ENCODE measurements around the gene S1PR2.
A peak's percentile ranks its signal among the peaks of the same experiment; 100 is the strongest.
"Not testable (repeated sequence)": the region's sequence is repeated elsewhere in the genome, so short reads cannot be mapped to it uniquely, and the experiment has no call there.

The S1PR2 gene

DNA sequence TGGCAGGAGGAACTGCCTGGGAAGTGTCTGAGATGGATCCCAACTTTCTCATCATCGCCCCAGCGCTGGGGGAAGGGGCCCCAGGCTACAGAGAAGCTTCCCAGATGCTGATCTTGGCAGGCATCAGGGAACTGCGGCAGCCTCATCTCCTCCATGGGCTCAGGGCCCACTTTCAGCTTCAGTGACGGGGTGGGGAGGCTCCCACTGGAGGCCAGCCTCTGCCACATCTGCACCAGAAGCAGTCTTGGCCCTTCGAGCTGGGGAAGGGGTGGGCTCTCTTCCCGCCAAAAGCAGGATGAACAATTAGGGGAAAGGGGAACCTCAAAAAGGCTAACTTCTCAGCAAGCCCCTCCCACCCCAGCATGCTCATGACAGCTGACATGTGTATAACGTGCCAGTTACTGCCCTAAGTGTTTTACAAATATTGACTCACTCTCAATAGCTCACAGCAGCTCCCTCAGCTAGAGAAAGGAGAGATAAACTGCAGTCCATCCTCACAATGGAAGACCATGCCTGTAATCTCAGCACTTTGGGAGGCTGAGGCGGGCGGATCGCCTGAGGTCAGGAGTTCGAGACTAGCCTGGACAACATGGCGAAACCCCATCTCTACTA is 7.1 kb upstream of the S1PR2 start:
- TF ChIP-seq, protein P1, sequence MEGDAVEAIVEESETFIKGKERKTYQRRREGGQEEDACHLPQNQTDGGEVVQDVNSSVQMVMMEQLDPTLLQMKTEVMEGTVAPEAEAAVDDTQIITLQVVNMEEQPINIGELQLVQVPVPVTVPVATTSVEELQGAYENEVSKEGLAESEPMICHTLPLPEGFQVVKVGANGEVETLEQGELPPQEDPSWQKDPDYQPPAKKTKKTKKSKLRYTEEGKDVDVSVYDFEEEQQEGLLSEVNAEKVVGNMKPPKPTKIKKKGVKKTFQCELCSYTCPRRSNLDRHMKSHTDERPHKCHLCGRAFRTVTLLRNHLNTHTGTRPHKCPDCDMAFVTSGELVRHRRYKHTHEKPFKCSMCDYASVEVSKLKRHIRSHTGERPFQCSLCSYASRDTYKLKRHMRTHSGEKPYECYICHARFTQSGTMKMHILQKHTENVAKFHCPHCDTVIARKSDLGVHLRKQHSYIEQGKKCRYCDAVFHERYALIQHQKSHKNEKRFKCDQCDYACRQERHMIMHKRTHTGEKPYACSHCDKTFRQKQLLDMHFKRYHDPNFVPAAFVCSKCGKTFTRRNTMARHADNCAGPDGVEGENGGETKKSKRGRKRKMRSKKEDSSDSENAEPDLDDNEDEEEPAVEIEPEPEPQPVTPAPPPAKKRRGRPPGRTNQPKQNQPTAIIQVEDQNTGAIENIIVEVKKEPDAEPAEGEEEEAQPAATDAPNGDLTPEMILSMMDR (IDR thresholded peaks at IDR 0.05; ENCODE audit: insufficient read depth, low read depth, low read length, missing control alignments): no peak
- H3K4me3 ChIP-seq (ENCODE audit: low read length): no peak overlapping the region
- peak; percentile 72 for DNase-seq (ENCODE audit: low read depth)

DNA sequence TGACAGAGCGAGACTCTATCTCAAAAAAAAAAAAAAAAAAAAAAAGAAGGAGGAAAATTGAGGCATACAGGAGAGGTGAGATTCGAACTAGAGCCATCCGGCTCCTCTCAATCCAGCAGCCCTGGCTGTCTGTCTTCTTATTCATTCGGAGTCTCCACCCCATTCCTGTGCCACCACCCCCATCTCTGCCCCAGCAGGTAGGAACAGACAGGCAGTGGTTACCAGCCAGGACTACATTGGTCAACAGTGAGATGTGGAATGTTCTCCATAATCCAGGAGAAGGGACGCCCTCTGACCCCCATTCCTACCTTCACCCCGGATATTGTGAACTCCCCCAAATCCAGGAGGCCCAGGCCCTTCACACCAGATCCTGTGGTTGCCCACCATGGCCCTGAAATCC is 6.6 kb upstream of the S1PR2 start:
- peak; percentile 79 for DNase-seq (ENCODE audit: low read depth)
- no peak overlapping the region for H3K4me3 ChIP-seq (ENCODE audit: low read length)
- TF ChIP-seq, protein P1 (IDR thresholded peaks at IDR 0.05; ENCODE audit: insufficient read depth, low read depth, low read length, missing control alignments): no peak

DNA sequence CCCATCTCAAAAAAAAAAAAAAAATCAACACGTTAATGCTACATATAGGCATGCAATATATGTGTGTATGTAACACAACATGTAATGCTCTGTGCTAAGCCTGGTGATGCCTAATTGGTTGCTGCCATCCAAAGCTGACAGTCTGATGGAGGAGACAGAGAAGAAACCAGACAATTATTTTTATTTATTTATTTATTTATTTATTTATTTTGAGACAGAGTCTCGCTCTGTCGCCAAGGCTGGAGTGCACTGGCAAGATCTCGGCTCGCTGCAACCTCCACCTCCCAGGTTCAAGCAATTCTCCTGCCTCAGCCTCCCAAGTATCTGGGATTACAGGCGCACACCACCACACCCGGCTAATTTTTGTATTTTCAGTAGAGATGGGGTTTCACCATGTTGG is 4.3 kb upstream of the S1PR2 start:
- not testable (repeated sequence) for H3K4me3 ChIP-seq (ENCODE audit: low read length); DNase-seq (ENCODE audit: low read depth)

DNA sequence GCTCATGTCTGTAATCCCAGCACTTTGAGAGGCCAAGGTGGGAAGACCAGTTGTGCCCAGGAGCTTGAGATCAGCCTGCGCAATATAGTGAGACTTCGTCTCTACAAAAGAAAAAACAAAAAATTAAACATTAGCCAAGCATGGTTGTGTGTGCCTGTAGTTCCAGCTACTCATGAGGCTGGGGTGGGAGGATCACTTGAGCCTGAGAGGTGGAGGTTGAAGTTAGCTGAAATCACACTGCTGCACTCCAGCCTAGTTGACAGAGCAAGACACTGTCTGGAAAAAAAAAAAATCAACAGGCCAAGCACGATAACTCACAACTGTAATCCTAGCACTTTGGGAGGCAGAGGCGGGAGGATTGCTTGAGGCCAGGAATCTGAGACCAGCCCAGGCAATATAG is 3.9 kb upstream of the S1PR2 start:
- no peak for DNase-seq (ENCODE audit: low read depth)
- TF ChIP-seq, protein P1 (IDR thresholded peaks at IDR 0.05; ENCODE audit: insufficient read depth, low read depth, low read length, missing control alignments): no peak
- no peak overlapping the region for H3K4me3 ChIP-seq (ENCODE audit: low read length)

DNA sequence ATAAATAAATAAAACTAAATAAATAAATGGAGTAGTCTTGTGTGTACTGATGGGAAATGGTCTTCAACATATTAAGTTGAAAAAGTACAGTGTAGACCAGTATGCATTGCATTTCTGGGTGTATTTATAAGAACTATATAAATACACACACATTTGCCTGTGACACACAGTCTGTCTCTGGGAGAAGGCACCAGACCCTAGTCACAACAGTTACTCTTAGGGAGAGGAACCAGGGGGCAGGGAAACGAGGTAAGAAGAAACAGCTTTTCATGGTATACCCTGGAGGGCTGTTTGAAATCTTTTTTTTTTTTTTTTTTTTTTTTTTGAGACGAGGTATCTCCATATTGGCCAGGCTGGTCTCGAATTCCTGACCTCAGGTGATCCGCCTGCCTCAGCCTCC is 2.8 kb upstream of the S1PR2 start:
- TF ChIP-seq, protein P1 (IDR thresholded peaks at IDR 0.05; ENCODE audit: insufficient read depth, low read depth, low read length, missing control alignments): no peak
- H3K4me3 ChIP-seq (ENCODE audit: low read length): no peak overlapping the region
- no peak for DNase-seq (ENCODE audit: low read depth)

DNA sequence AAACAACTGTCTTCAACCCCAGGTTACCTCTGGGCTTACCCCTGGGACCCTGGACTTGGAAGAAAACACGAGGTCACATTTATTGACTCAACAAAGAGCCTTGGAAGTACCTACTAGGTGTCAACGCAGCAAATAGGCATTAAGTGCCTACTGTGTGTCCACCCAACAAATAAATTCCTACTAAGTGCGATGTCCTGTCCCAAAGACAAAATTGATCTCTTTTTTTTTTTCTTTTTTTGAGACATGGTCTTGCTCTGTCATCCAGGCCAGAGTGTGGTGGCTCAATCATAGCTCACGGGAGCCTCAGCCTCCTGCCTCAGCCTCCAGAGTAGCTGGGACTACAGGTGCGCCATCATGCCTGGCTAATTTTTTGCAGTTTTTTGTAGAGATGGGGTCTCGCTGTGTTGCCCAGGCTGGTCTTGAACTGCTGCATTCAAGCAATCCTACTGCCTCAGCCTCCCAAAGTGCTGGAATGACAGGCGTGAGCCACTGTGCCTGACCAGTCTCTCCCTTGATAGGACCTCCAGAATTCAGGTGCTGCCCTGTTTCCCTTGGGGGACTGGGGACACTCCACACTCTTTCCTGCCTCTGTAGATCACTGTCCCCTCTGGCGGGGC is 589 bp upstream of the S1PR2 start:
- DNase-seq (ENCODE audit: low read depth): no peak
- TF ChIP-seq, protein P1 (IDR thresholded peaks at IDR 0.05; ENCODE audit: insufficient read depth, low read depth, low read length, missing control alignments): no peak
- peak overlapping the region; percentile 79 for H3K4me3 ChIP-seq (ENCODE audit: low read length)

DNA sequence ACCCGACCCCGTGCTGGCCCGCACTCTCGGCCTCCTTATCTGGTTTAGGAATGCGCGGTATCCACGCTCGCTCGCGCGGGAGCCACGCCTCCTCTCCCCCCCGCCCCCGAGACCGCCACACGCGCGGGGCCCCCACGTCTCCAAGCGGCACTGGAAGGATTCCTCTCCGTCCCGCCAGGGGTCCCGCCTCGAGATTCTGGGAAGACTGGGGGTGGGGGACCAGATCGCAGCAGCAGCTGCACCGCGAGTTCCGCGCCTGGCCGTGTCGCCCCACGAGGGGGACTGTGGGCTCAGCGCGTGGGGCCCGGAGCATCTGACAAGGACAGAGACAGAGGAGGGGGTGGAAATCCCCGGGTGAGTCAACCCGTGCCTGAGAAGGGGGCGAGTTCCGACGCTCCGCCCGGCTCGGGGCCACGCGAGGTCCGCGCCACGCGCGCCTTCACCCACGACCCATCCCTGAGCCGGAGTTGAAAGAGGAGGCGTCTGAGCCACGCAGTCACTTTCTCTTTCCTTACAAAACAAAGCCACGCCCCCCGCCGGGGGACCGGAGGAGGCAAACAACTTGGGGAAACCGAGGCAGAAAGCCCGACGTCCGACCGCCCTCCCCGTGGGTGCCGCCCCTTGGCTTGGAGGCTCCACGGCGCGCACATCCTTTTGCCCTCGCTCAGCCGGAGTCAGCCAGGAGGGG is 814 bp downstream of the S1PR2 start:
- DNase-seq (ENCODE audit: low read depth): no peak
- TF ChIP-seq, protein P1 (IDR thresholded peaks at IDR 0.05; ENCODE audit: insufficient read depth, low read depth, low read length, missing control alignments): no peak
- peak overlapping the region; percentile 79 for H3K4me3 ChIP-seq (ENCODE audit: low read length)
